ENCODE measurements around the gene NANS. TPM values are rescaled to one million over a fixed set of nuclear protein-coding genes. Genes with fewer than 3 reads are reported as not detected.

The NANS gene
- total RNA-seq, 1 experiment from 2014 or later = 40.4 TPM

GRCh38 chr9:98120476-98120875 lies 63.9 kb downstream of the NANS start:
- DNase-seq = no peak
- Histone ChIP-seq H3K9ac (ENCODE audit: extremely low read depth, insufficient read length, low read length) (no peak overlapping the region), H3K18ac (ENCODE audit: insufficient read length, low read depth, low read length) (no peak overlapping the region), H2BK5ac (ENCODE audit: insufficient read length, low read length) (no peak overlapping the region), H2AFZ (ENCODE audit: low read length) (no peak overlapping the region), H2BK15ac (ENCODE audit: low read depth, low read length) (no peak overlapping the region), H3K79me2 (ENCODE audit: insufficient read depth, low read length) (no peaks in the 10 kb centered on the region), H3K27me3 (ENCODE audit: insufficient read depth, low read length) (no peaks in the 10 kb centered on the region), H4K91ac (ENCODE audit: insufficient read length, low read depth, low read length) (no peak overlapping the region), H3K4me1 (ENCODE audit: insufficient read depth, low read length) (no peaks in the 10 kb centered on the region), H3K4ac (ENCODE audit: low read depth, low read length) (no peak overlapping the region), H2AK5ac (ENCODE audit: insufficient read length, low read length) (no peak overlapping the region), H3K9me3 (ENCODE audit: control insufficient read depth, low read depth, low read length) (no peaks in the 10 kb centered on the region), H2BK120ac (ENCODE audit: low read depth, low read length, poor library complexity, severe bottlenecking) (no peak overlapping the region), H3K27ac (ENCODE audit: insufficient read length, low read depth, low read length) (no peak overlapping the region), H3T11ph (ENCODE audit: low read length) (no peak overlapping the region), H3K4me2 (ENCODE audit: insufficient read depth, insufficient read length, low read length) (no peak overlapping the region), H3K23me2 (ENCODE audit: insufficient read length, low read depth, low read length, poor library complexity, severe bottlenecking) (peaks cover 8% of the 10 kb centered on the region), H3K14ac (ENCODE audit: insufficient read depth, low read length) (no peak overlapping the region), H2BK20ac (ENCODE audit: low read depth, low read length, poor library complexity, severe bottlenecking) (no peak overlapping the region), H4K5ac (ENCODE audit: insufficient read length, low read depth, low read length) (no peak overlapping the region), H3K23ac (ENCODE audit: insufficient read length, low read depth, low read length) (no peak overlapping the region), H3K56ac (ENCODE audit: insufficient read length, low read depth, low read length) (no peak overlapping the region), H4K8ac (replicated peaks; ENCODE audit: insufficient read length, low read depth, low read length) (no peak overlapping the region), H2BK12ac (ENCODE audit: insufficient read length, low read depth, low read length) (no peak overlapping the region), H4K20me1 (ENCODE audit: control insufficient read depth, insufficient read depth, insufficient read length) (no peaks in the 10 kb centered on the region), H3K79me1 (ENCODE audit: insufficient read depth, low read depth, low read length, poor library complexity, severe bottlenecking) (no peaks in the 10 kb centered on the region)
- peaks cover 13% of the 10 kb centered on the region for H3K27me3 Mint-ChIP-seq (ENCODE audit: low read depth)
- H3K4me3 Mint-ChIP-seq = peak overlapping the region; percentile 14 to 15; a peak in 2 of 5 replicates
- TF ChIP-seq, protein P1, sequence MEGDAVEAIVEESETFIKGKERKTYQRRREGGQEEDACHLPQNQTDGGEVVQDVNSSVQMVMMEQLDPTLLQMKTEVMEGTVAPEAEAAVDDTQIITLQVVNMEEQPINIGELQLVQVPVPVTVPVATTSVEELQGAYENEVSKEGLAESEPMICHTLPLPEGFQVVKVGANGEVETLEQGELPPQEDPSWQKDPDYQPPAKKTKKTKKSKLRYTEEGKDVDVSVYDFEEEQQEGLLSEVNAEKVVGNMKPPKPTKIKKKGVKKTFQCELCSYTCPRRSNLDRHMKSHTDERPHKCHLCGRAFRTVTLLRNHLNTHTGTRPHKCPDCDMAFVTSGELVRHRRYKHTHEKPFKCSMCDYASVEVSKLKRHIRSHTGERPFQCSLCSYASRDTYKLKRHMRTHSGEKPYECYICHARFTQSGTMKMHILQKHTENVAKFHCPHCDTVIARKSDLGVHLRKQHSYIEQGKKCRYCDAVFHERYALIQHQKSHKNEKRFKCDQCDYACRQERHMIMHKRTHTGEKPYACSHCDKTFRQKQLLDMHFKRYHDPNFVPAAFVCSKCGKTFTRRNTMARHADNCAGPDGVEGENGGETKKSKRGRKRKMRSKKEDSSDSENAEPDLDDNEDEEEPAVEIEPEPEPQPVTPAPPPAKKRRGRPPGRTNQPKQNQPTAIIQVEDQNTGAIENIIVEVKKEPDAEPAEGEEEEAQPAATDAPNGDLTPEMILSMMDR (conservative IDR thresholded peaks at IDR 0.05) = no peak
- peaks cover 5 to 9% (median 6%) of the 10 kb centered on the region in 3 experiments; a peak in 4 of 7 replicates for H3K36me3 Mint-ChIP-seq (ENCODE audit: insufficient read depth in 1 of 3, low read depth in 3 of 3)
- WGBS (ENCODE audit: extremely low coverage, insufficient read length, low lambda C conversion rate) = no CpG with 5 or more reads among the region's 3 CpGs
- no peaks in the 10 kb centered on the region; a peak in 2 of 5 replicates for H3K9me3 Mint-ChIP-seq
- peaks cover 12 to 13% of the 10 kb centered on the region in 2 experiments for H3K4me1 Mint-ChIP-seq
- no peak overlapping the region for H3K27ac Mint-ChIP-seq
